ENCODE data around the gene LCN9.
"Not testable (repeated sequence)": the region's sequence is repeated elsewhere in the genome, so short reads cannot be mapped to it uniquely, and the experiment has no call there.

The LCN9 gene

DNA sequence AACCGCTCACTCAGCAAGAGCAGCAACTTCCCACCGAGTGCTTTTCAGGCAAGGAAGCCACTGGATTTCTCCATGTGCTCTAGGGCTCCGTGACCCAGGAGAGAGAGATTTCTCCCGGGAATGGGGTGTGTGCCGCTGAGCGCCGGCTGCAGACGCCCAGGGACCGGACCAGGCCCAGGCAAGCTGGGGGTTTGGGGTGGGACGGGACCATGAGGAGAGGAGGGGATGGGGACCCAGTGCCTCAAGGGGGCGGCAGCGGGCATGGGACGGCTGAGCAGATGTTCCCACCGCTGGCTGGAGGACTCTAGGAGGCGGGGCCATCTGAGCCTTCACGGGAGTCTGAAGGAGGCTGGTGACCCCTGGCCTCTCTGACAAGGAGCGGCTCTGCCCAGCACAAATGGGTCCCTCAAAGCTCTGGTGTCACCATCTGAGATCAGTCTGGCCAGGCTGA is 8.5 kb downstream of the LCN9 start:
- DNase-seq (ENCODE audit: low read depth in 2 of 2, low spot score in 1 of 2), result no peak

DNA sequence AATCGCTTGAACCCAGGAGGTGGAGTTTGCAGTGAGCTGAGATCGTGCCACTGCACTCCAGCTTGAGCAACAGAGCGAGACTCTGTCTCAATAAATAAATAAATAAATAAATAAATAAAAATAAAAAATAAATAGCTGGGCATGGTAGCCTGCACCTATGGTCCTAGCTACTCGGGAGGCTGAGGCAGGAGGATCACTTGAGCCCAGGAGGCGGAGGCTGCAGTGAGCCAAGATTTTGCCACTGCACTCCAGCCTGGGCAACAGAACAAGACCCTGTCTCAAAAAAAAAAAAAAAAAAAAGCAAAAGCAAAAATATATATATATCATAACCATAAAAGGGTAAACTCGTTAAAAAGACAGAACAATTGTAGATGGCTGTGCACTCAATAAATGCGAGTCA is 9.7 kb downstream of the LCN9 start:
- not testable (repeated sequence) for DNase-seq (ENCODE audit: low read depth in 2 of 2, low spot score in 1 of 2)

DNA sequence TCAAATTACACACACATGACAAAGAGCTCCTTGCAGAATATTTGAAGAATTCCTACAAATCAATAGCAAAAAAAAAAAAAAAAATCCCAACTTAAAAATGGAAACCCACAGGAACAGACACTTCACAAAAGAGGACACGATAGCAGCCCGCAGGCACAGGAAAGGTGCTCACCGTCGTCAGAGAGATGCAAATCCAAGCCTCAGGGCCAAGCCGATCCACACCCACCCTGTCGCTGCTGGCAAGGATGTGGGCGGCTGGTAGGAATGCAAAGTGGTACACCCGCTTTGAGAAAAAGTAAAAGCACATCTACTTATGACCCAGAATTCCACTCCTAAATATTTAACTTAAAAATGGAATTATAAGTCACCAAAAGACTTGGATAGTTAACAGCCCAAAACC is 10.8 kb downstream of the LCN9 start:
- no peak for DNase-seq (ENCODE audit: low read depth in 2 of 2, low spot score in 1 of 2)

DNA sequence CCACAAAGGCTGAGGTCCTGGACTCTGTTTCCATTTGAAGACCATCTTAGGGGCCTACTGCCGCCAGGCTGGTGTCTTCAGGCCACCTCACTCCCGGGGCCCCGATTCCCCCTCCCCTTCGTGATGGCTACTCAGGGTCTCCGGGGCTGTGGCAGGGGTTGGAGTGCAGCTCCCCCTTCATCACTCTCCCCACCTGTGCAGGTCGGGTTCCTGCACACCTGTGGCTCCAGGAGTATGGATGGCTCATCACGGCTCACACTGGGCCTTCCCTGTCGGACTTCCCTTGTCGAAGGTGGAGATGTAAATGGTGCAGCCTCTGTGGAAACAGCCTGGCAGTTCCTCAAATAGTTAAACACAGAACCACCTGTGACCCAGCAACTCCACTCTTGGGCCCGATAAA is 11.9 kb downstream of the LCN9 start:
- DNase-seq (ENCODE audit: low read depth in 2 of 2, low spot score in 1 of 2), result no peak

DNA sequence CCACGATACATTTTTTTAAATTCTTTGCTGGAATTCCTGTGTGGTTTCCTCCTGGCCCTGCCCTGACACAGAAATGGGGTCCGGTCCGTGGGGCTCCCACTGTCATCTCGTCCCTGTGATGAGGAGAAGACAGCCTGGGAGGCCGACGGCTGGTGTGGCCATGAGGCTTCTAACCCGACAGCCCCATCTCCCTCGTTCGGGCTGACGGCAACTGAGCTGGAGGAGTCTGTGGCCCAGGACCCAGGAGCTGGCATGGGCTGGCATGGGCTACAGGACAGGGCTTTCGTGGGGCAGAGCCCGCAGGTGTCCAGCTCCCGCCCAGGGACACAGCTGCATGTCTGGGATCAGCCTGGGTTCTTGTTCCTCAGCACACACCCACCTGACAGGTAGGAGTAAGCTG is 13.8 kb downstream of the LCN9 start:
- no peak for DNase-seq (ENCODE audit: low read depth in 2 of 2, low spot score in 1 of 2)

DNA sequence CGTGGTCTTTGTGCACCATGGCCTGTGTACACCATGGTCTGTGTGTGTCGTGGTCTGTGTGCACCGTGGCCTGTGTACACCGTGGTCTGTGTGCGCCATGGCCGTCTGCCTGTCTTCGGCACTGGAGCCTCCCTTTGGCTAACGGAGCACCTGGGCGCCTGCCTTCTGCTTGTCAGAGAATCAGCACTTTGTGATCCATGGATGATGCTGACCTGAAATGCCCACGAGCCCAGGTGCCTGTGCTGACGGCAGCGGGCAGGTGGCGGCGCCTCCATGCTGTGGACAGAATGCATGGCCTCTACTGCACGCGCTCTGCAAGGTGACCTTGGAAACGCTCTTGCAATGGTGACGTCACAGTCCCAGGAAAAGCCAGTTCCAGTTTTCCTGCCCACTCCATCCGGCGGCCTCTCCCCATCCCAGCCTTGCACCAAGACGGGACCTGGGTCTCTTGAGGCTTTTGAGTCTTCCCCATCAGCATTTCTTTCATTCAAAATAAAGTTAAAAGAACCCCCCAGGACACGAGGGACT is 14.6 kb downstream of the LCN9 start:
- DNase-seq (ENCODE audit: low read depth in 2 of 2, low spot score in 1 of 2), result no peak

DNA sequence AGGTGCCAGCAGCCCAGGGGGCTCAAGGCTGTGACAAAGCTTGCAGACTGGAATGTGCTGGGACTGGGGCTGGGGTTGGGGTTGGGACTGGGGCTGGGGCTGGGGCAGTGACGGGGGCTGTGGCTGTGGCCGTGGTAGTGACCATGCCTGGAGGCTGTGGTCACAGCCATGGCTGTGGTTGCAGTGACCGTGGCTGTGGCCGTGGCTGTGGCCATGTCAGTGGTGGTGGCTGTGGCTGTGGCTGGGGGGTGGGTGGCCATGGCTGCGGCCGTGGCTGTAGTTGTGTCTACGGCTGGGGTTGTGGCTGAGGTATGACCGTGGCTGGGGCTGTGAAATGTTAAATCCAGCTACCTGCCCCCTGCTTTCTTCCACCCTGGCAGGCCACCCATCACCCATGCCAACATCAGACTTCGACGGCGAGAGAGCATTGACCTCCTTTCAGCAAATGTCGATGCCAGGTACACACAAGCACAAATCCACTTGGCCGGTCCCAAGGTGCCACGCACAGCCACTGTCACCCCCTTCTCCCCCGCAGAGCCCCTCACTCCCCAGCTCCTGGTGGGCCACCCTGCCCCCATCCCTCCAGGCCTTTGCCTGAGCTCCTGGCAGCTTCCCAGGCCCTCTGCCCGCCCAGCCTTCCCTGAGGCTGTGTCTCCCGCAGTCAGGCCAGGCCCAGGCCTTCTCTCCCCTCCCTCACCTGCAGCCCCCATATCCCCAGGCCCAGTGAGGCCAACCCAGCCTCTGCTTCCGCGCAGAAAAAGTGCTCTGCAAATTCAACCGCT is 15.3 kb downstream of the LCN9 start:
- DNase-seq (ENCODE audit: low read depth in 2 of 2, low spot score in 1 of 2), result no peak

DNA sequence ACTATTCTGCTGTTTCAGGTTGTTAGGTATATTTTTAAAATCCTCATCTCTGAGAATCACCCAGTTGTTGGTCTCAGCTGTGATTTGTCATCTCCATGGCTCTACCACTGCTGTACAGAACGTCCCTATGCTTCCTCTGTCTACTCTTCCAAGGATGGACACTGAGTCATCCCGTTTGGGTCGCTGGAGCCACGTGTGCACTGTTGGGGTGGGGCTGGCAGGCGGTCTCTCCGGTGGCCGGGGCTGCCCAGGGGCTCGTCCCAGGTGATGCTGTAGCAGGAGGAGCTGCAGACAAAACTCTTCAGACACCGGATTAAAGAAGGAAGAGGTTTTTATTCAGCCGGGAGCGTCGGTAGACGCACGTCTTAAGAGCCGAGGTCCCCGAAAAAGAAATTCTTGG is 16.9 kb downstream of the LCN9 start:
- no peak for DNase-seq (ENCODE audit: low read depth in 2 of 2, low spot score in 1 of 2)

DNA sequence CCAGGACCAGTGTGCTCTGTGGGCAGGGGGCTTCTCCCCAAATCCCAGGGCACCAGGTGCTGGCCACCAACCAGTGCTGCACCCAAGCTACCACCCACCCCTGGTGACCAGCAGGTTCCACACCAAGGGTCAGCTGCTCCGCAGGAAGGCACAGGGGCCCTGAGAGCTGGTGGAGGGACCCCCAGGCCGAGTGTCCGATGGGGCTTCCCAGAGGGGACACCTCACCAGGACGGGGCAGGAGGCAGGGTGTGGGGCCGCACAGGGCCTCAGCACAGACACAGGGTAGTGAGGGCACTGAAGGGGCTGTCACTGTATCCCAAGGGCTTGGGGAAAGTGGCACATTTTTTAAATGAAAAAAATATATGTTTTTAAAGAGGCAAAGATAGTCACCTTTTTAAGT is 18.1 kb downstream of the LCN9 start:
- no peak for DNase-seq (ENCODE audit: low read depth in 2 of 2, low spot score in 1 of 2)

DNA sequence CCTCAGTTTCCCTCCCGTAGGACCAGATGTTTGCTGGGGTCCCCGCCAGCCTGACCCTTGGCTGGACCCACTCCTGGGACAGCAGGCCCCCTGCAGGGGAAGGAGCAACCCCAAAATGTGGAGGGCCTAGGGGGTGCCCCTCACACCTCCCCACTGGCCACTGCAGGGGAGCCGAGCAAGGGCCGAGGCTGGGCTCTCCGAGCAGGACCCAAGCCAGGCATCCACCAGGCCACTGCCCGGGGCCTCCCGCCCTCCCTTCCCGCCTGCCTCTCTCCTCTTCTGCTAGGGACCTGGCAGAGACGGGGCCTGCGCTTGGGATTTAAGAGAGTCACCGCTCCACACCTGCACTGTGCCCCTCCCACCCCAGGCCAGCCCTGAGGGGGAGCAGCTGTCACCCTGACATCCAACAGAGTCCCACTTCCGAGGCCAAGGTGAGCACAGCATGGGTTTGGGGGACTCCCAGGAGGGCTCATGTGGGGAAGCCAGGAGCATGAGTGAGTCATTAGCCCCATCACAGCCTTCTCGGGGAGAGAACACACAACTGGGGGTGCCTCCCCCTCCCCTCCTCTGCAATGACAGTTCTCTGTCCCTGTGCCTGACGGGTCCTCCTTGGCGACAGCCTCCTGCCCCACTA is 20.4 kb downstream of the LCN9 start:
- no peak for DNase-seq (ENCODE audit: low read depth in 2 of 2, low spot score in 1 of 2)

DNA sequence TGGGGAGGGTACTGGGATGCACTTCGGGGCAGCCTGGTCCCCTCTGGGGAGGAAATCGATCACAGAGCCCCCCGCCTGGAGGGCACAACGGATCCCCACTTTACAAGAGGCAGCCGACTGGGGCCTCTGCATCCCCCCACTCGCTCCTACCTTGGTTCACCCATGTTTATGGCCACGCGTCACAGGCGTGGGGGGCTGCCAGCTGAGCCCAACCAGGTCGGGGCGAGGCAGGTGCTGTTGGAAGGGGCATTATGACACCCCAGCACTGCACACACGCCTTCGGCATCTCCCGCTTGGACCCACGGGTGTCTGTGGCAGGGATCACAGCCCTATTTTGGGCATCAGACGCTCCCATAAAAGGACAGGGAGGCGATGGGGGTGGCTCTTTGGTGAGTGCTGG is 21.6 kb downstream of the LCN9 start:
- no peak for DNase-seq (ENCODE audit: low read depth in 2 of 2, low spot score in 1 of 2)

DNA sequence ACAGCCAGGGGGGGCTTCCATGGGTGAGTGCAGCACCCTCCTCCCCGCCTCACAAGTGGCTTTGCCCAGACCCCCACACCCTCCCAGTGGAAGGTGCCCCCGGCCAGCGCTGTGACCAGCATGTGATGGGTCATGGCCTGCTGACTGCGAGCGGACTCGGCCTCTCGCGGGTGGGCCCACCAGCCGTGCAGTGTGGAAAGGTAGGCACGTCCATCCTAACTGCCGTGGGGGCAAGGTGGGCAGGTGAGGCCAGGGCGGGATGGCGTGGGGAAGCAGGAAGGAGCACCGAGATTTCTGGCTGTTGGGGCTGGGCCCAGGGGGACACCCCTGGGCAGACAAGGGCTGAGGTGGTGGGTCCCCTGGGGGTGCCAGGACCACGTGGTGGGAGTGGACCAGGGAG is 24.1 kb downstream of the LCN9 start:
- DNase-seq (ENCODE audit: low read depth in 2 of 2, low spot score in 1 of 2), result no peak

DNA sequence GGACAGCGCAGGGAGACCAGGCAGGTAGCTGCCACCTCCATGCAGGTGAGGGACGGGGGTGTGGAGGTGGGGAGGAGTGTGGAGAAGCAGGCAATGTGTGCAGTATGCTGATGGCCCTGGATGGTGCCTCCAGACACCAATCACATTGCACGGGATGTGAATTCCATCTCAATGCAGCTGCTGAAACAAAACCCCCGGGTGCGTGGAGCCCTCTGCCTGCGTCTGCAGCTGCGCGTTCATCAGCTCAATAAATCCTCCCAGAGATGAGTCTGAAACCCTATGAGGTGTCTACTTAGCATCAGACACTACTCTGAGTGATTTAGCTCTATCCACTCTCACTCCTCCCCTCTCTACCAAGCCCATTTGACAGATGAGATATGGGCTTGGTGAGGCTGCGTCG is 25.9 kb downstream of the LCN9 start:
- DNase-seq (ENCODE audit: low read depth in 2 of 2, low spot score in 1 of 2), result no peak

DNA sequence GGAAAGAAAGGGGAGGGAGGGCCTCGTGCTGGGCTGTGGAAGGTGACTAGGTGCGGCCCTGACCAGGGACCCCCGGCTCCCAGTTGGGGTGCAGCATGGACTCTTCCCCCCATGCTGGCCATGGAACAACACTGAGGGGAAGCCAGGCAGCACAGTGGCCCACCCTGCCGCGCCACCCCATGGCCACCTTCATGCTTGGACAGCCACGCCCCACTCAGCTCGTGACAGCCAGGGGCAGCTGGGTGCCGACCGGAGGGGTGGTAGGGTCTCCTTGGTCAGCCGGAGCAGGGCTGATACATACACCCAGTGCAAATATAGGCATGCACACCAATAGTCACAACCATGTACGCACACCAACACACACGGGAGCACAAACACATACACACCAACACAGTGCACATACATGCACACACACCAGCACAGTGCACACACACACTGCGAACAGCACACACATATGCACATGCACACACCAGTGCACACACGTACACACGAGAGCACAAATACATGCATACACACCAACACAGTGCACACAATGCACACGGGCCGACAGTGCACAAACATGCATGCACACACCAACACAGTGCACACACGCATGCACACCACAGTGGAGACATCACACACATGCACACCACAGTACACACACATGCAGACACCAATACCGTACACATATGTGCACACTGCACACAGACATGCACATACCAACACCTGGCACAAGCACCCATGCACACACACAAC is 27.9 kb downstream of the LCN9 start:
- DNase-seq (ENCODE audit: low read depth in 2 of 2, low spot score in 1 of 2), result no peak

DNA sequence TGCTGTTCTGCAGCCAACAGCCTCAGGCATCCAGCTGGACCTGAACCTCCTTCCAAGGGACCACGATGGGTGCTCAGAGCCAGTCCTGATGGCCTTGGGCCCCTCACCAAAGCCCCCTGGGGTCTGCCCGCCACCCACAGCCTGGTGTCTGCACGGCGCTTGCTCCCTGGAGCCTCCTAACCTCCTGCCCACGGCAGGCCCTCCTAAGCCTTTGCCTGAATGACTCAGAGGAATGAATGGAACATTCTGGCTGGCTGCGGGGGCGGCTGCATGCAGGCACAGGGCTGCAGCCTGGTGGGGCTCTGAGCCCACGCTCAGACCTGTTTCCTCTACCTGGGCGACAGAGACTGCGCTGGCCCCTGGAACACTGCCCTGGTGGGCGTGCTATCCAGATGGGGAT is 29.3 kb downstream of the LCN9 start:
- no peak for DNase-seq (ENCODE audit: low read depth in 2 of 2, low spot score in 1 of 2)

DNA sequence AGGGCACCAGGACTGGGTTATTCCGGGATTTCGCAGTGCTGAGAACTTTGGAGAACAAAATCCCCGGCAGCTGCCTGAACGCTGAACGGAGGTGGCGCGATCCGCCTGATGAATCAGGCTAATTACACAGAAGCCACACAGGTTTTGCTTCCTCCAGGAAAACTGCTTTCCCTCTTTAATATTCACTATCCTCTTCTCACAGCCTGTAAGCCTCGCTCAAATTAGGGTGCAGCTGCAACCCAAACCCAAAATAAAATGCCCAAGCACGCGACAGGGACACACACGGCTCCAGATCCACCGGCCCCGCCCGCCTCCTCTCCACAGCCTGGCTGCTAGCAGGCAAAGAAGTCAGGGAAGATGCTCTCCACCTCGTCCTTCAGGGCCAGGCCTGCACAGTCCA is 30.2 kb downstream of the LCN9 start:
- no peak for DNase-seq (ENCODE audit: low read depth in 2 of 2, low spot score in 1 of 2)

DNA sequence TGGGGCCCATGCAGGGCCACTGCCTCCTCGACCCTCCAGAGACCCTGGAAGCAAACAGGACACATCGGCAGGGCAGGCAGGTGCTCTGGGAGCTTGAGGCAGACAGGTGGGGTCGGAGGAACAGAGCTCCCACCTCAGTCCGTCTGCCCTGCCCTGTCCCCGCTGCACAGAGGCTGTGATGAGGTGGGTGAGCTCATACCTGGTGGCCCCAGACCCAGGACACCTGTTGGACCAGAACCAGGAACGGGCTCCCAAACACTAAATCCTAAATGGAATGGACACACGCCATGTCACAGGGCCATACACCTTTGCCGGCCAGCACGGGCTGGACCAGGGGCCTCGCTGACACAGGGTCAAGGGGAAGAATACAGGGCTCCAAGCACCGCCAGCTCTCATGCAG is 30.7 kb downstream of the LCN9 start:
- no peak for DNase-seq (ENCODE audit: low read depth in 2 of 2, low spot score in 1 of 2)

DNA sequence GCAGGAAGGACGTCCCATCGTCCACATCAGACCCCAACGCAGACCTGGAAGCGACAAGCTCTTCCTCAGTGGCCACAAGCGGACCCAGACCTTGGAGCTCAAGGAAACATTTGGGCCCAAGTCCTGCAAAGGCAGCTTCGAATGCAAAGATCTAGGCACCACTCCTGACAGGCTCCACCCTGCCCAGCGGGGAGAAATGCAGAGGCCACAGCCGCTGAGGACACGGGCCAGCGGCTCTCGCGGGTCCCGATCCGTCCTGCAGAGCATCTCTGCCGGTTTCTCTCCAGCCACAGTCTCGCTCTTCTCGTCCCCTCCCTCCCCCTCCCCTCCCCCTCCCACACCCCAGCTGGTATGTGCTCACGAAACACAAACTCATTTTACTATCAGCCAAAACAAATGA is 31.3 kb downstream of the LCN9 start:
- no peak for DNase-seq (ENCODE audit: low read depth in 2 of 2, low spot score in 1 of 2)

DNA sequence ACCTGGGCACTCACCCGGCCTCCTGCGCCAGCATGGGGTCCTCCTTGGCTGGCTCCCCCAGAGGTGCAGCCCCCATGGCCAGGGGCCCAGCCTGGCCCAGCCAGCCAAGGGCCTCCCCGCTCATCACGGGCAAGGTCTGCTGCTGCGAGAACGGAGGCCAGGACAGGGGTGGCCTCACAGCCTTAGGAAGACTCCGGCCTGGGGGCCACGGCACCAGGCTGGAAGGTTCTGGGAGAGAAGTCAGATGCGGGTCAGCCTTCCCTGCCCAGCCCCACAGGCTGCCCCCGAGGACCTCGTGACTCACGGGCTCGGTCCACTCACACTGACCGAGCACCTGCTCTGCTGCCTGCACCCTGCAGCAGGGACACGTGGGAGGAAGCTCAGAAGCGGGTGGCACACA is 31.9 kb downstream of the LCN9 start:
- no peak for DNase-seq (ENCODE audit: low read depth in 2 of 2, low spot score in 1 of 2)

DNA sequence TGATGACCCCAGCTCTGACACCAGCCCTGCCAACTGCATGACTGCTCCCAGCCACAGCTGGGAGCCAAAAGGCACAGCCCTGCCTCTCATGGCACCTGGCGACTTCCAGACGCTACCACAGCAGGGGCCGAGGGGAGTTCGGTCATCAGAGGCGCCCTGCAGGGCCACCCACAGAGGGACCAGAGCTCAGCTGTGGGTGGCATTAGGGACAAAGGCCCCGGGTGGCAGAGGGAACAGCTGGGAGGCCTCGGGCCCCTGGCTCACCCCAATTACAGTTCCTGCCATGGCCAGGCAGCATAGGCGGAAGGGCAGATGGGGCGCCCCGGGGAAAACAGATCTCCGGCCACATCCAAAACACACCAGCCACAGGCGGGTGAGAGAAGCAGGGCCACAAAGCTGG is 32.5 kb downstream of the LCN9 start:
- no peak for DNase-seq (ENCODE audit: low read depth in 2 of 2, low spot score in 1 of 2)

DNA sequence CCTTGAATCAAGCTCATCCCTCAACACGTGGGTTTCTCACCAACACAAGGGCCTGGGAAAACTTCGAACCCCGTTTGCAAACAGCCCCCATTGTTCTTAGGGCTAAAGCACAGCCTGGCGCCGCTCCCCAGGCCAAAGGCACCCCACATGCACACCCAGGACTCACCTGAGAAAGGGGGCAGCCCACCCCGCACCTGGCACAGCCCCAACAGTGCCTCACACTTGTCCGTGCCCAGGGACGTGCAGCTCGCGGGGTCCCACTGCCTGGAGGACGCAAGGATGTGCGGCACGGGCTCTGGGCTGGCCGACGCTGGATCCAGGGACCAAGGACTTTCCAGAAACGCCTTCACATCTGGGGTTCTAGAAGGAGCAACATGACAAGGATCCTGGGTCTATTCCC is 33.3 kb downstream of the LCN9 start:
- DNase-seq (ENCODE audit: low read depth in 2 of 2, low spot score in 1 of 2), result no peak

DNA sequence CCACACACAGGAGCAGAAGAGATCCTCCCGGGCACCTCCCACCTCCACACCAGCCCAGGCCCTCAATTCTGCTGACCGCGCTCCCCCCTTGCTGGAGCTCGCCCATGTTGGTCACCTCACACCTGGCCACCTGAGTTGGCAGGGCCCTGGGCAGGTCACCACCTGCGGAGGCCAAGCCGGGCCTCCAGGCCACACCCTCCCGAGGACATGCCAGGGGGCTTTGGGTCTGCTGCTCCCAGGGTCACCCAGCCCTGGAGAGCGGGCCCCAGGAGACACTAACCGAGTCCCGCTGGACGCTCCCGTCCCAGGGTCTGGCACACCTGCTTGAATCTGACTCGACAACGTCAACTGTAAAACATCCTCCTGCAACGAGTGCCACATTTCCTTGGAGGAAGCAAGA is 34.1 kb downstream of the LCN9 start:
- DNase-seq (ENCODE audit: low read depth in 2 of 2, low spot score in 1 of 2), result no peak

All from stimulated activated CD8-positive, alpha-beta memory T cell treated with anti-CD3 and anti-CD28 coated beads, Interleukin-4, amount 100 ng/mL, for 1 hour (primary cell).